GM18502 (cell line): ENCODE measurements around the gene PLPP7.
"Not testable (repeated sequence)": the region's sequence is repeated elsewhere in the genome, so short reads cannot be mapped to it uniquely, and the experiment has no call there.

Experiments
- ATAC-seq: cut with Tn5 transposase; IDR thresholded peaks from one replicate; pipeline ENCODE4 v1.9.1; 2021; ENCODE audit warnings: mild to moderate bottlenecking; ENCODE audit not compliant: unreplicated experiment, poor library complexity

PLPP7 gene

DNA sequence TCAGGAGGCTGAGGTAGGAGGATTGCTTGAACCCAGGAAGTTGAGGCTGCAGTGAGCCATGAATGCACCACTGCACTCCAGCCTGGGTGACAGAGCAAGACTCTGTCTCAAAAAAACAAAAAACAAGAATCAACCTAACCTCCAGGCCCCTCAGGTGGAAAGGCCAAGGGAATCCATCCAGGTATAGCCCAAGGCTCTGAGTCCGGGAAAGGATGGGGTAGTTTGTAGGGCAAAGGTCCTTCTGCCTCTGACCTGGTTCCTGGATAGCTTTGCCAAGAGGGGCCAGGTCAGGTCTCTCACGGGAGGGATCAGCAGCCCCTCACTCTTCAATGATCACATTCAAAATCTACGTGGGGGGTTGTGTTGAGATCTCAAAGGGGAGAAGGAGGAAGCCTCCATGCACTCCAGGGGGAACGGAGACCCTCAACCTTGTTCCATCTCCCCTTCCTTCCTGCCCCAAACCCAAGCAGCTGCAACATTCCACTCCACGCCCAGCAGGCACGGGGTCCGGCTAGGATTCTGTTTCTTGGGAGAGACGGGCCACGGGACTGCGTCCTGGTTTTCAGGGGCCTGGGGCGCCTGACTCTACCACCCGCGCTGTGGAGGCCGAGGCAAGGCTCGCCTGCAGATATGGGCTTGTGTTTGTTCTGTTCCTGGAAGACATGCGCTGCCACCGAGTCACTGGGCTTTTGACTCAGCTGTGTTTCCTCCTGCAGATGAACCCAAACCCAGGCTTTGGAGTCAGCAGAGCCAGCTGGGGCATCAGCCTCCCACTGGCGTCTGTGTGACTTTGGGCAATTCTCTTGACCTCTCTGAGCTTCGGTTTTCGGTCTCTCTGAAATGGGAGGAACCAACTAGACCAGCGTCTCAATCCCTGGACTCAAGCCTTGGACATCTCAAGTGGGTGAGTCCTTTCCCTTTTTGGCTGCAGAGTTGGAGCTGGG is 35.5 kb downstream of the PLPP7 start:
- no peak for ATAC-seq

DNA sequence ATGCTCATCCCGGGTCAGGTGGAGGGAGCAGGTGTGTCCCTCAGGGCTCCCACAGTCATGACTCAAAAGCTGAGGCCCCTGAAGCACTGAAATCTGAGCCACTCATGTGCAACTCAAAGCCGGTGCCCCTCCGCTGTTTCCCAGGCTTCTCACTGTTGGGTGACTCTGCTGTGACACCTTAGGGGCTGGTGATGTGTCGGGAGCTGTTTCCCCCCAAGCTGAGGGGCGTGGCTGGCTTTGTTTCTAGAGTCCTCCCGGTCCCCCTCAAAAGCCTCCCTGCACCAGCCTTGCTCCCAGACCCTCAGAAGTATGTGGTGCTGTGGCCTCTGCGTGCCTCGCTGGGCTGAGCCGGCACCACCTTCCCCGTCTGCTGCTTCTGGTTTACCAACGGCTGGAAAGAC is 39.7 kb downstream of the PLPP7 start:
- no peak for ATAC-seq

DNA sequence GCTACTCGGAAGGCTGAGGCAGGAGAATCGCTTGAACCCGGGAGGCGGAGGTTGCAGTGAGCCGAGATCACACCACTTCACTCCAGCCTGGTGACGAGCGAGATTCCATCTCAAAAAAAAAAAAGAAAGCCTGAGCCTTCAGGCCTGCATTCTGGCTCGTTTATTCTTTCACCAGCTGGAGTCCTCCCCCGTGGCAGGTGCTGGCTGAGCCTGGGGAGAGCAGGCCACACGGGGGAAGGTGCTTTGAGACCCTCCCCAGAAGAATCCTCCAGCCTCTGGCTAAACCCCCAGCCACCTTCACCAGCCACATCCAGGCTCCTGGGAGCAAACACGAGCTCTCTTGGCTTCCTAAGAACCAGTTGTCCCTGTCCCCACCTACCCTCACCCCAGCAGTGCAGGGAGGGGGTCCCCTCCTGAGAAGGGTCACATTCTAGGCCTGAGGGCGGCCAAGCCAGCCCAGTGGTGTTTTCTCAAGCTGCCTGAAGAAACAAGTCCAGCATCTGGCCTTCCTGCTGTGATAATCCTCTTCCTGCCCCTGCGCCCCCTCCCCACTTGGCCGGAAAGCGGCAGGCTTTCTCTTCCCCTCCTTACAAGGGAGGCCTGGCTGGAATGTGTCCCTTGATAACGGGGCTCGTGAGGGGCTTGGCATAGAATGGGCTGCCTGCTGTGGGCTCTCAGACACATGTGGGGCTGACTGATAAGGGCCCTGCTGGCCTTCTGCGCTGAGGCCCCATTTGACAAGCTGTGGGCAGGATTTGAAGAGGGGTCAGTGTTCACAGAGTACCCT is 41.5 kb downstream of the PLPP7 start:
- ATAC-seq: no peak

DNA sequence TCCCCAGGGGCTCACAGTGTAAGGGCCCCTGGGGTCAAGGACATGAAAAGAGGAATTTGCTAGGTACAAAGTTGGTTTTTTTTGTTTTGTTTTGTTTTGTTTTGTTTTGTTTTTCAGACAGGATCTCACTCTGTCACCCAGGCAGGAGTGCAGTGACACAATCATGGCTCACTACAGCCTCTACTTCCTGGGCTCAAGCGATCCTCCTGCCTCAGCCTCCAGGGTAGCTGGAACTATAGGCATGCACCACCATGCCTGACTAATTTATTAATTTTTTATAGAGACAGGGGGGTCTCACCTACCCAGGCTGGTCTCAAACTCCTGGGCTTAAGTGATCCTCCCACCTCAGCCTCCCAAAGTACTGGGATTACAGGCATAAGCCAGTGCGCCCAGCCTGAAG is 42.5 kb downstream of the PLPP7 start:
- ATAC-seq: not testable (repeated sequence)

DNA sequence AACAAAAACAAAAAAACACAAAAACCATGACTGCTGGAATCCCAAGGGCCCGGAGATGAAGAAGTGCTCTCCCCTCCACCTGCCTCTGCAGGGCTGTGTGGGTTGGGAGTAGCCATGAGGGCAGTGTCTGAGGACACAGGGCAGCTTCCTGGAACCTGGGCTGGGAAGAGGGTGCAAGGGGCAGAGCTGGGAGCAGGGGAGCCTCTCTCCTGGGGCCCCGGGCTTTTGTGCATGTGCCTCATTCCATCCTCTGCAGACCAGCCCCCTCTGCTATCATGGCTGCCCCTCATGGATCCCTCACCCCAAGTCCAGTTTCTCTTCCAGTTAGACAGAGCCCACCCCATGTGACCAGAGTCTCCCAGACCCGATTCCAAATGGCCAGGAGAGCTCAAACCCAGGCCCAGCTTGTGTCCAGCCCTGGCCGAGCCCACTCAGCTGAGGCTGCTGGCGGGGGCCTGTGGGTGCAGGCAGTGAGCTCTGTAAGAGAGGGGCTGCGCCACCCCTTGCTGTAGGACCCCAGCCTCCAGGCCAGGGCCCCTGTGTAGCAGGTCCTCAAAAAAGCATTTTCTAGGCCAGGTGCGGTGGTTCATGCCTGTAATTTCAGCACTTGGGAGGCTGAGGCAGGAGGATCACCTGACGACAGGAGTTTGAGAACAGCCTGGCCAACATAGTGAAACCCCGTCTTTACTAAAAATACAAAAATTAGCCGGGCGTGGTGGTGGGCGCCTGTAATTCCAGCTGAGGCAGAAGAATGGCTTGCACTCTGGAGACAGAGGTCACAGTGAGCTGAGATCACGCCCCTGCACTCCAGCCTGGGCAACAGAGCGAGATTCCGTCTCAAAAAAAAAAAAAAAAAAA is 44.5 kb downstream of the PLPP7 start:
- no peak for ATAC-seq

DNA sequence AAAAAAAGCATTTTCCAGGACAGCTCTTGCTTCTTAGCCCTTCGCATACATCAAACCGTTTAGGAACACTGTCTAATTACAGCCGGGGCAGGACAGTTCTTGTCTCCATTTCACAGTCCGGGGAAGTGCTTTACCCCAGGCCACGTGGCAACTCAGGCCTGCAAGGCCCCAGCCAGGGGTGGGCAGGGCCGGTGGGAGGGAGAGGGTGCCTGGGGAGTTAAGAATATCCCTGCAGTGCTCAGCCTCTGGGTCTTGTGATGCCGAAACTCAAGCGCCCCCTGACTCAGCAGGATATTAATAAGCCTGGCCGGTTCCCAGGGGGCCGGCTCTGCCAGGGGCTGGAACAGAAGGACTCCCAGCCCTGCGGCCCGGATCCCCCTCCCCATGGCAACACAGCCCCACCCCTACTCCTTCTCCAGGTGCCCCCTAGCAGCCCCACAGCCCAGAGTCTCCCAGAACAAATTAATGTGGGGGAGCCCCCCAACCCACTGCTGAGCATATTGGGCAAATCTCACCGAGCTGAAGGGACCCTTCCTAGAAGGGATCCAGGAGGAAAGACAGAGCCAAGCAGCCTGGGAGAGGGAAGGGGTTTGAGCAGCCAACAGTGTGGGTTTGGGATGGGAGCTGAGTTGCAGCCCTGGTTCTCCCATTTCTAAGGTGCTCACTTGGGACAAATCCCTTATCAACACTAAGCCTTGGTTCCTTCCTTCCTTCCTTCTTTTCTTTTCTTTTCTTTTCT is 45.3 kb downstream of the PLPP7 start:
- no peak for ATAC-seq

DNA sequence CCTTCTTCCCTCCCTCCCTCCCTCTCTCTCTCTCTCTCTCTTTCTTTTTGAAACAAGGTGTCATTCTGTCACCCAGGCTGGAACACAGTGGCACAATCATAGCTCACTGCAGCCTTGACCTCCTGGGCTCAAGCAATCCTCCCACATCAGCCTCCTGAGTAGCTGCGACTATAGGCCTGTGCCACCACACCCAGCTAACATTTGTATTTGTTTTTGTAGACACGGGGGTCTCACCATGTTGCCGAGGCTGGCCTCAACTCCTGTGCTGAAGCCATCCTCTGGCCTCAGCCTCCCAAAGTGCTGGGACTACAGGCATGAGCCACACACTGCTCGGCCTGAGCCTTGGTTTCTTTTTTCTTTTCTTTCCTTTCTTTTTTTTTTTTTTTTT is 45.8 kb downstream of the PLPP7 start:
- no peak for ATAC-seq

DNA sequence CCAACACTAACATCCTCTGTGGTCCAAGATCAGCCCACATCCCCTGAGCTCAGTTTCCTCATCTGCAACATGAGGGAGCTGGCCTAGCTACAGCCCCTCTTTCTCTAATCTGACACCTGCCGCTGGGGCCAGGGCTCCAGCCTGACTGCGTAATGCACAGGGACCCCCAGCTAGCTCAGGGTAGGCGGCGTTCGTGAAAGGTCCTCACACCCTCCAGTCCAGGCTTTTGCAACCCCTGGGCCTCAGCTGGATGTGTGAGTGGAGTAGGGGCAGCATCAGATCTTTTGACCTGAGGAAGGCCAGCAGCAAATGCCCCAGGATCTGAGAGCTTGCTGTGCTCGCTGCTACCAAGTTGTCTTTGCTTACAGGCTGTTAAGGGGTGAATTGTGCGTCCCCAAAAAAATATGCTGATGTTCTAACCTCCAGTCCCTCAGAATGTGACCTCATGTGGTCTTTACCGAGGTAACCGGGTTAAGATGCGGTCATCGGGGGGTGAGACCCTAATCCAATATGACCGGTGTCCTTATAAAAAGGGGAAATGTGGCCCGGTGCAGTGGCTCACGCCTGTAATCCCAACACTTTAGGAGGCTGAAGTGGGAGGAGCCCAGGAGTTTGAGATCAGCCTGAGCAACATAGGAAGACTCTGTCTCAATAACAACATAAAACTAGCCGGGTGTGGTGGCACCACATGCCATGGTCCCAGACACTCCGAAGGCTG is 47.8 kb downstream of the PLPP7 start:
- no peak for ATAC-seq

DNA sequence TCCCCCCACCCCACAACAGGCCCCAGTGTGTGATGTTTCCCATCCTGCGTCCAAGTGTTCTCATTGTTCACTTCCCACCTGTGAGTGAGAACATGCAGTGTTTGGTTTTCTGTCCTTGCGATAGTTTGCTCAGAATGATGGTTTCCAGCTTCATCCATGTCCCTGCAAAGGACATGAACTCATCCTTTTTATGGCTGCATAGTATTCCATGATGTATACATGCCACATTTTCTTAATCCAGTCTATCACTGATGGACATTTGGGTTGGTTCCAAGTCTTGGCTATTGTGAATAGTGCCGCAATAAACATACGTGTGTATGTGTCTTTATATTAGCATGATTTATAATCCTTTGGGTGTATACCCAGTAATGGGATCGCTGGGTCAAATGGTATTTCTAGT is 49.7 kb downstream of the PLPP7 start:
- not testable (repeated sequence) for ATAC-seq

DNA sequence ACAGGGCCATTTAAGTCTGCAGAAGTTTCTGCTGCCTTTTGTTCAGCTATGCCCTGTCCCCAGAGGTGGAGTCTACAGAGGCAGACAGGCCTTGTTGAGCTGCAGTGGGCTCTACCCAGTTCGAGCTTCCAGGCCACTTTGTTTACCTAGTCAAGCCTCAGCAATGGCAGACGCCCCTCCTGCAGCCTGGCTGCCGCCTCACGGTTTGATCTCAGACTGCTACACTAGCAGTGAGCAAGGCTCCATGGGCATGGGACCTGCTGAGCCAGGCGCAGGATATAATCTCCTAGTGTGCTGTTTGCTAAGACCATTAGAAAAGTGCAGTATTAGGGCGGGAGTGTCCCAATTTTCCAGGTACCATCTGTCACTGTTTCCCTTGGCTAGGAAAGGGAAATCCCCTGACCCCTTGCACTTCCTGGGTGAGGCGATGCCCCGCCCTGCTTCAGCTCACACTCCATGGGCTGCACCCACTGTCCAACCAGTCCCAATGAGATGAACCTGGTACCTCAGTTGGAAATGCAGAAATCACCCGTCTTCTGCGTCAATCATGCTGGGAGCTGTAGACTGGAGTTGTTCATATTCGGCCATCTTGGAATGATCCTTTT is 55.5 kb downstream of the PLPP7 start:
- ATAC-seq: not testable (repeated sequence)

DNA sequence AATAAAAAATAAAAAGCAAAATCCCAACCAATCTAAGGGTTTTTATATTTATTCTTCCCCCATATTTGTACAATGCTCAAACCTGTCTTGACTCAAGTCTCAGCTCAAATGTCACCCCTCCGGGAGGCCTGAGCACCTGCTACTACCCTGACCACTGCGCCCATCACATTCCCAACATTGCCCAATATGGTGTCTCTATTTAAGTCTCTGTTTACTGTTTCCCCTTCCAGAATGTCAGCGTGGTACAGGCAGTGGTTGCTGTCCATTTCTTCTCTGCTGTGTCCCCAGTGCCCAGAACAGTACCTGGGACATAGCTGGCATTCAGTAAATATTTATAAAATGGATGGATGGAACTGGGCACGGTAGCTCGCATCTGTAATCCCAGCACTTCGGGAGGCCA is 57.0 kb downstream of the PLPP7 start:
- no peak for ATAC-seq

DNA sequence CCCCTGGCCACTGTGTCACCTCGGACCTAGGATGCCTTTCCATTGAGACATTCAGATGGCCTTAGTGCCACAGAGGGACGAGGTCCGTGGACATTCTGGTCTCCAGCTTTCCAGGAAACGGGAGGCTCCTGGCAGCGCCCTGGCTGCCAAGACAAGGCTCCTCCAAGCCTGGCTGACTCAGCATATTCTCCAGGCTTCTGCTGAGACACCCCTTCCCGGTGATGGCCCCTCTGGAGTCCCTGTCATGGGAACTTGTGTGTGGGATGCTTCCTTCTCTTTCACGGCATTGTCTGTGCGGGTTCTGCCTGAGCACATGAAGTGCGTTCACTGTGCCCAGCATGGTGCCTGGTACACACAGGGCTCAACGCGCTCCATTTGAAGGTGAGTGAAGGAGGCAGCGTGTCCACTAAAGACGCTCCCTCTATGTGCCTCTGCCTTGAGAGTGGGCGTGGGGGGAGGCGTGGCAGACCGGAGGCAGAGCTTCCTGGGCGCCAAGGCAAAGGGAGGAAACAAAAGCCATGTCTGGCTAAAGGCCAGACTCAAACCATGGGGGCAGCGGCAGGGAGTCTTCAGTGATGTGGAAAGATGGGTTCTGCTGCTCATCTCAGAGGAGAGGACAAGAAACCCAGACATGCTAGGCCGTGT is 58.0 kb downstream of the PLPP7 start:
- no peak for ATAC-seq

DNA sequence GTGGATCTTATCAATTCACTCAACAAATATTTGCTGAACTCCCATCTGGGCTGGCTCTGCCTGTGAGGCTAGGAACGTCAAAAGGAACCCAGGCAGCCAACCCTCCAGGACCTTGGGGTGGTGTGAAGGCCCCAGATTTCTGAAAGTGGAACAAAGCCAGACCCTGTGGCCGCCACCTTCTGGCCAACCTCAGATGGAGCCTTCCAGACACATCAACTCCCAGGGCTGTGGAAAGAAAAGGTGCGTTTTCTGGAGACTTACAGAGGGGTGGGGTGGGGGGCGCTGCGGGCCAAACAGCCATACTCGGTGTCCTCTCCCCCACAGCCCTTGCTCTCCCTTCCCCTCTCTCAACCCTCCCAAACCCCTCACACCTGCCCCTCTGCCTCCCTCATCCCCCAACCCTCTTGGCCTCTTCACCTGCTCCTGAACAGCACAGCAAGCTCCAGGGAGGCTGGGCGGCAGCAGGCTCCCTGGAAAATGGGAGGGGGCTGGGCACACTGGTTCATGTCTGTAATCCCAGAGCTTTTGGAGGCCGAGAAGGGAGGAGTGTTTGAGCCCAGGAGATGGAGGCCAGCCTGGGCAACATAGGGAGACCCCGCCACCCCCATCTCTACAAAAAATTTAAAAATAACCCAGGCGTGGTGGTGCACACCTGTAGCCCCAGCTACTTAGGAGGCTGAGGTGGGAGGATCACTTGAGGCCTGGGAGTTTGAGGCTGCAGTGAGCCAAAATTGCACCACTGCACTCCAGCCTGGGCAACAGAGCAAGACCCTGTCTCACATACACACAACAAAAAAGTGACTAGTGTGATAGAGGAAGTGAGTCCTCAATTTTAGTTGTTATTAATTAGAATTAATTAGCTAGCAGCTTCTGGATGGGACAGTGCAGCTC is 59.4 kb downstream of the PLPP7 start:
- ATAC-seq: no peak

DNA sequence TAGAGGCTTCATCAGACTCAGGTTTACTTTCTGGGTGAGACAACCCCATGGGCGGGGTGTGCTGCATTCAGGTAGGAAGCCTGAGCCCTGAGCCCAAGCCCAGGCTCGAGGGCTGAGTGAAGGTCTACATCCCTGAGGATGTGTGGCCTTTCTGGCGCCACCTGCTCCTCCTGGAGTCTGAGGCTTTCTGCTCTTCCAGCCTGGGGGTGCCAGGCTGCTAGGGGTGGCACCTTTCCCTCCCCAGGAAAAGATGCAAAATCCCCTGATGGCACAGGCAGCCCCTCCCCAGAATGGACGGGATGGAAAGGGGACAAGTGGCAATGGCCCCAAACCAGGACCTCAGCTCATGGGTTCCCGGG is 60.0 kb downstream of the PLPP7 start:
- ATAC-seq: no peak

DNA sequence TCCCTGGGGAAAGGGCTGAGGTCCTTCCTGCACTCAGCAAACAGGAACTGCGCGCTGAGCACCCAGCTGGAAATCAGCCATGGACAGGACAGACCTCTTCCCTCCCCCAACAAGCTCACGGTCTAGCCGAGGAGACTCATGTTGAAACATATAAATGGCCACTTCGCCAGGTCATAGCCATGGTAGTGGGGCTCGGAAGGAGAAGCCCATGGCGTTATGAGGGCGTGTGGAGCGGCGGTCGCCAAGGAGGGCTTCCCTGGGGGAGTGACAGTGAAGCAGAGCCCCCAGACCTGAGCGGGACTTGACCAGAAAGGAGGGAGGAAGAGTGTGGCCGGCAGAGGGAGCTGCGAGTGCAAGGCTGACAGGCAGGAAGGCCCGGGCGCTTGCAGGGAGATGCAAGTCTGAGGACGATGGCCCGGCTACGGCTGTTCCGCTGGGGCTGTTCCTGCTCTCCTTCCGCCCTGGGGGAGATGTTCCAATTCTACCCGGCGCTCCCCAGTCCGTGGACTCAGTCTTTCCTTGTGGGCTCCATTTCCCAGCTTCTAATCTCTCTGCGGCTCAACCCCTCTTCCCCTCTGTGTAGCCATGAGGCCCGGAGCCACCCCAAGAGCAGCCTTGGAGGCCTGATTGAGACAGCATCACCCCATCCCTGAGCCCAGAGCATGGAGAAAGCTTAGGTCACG is 60.5 kb downstream of the PLPP7 start:
- no peak for ATAC-seq

DNA sequence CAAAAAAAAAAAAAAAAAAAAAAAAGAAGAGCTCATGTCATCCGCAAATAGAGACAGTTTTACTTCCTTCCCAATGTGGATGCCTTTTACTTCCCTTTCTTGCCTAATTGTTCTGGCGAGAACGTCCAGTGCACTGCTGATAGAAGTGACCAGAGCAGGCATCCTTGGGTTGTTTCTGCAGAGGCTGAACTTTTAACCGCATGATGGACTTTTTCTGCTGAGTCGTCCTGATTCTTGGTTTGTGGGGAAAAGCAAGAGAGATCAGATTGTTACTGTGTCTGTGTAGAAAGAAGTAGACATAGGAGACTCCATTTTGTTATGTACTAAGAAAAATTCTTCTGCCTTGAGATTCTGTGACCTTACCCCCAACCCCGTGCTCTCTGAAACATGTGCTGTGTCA is 67.0 kb downstream of the PLPP7 start:
- not testable (repeated sequence) for ATAC-seq

DNA sequence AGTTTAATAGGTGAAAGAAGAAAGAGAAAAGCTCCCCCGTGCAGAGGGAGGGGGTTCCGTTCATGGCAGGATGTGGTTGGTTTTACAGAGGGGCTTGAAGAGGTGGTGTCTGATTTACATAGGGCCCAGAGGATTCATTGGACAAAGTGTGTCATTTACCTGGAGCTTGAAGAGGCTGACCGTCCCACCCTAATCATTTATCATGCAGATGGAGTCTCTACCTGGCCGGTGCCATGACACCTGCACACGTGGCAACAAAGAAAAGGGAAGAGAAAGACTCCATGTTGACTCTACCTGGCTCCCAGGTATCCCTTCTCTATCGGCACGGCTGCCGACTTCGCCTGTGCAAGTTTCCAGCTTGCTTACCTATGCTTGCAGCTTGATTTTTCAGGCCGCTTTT is 69.0 kb downstream of the PLPP7 start:
- ATAC-seq: no peak
